ENCODE results near the gene SH2D3C. TPM values are rescaled to one million over a fixed set of nuclear protein-coding genes. Genes with fewer than 3 reads are reported as not detected.

SH2D3C gene
- total and polyA plus RNA-seq, 2 of the 4 experiments (the other 2 are of a cell fraction): under 0.01 to 0.24 TPM

DNA sequence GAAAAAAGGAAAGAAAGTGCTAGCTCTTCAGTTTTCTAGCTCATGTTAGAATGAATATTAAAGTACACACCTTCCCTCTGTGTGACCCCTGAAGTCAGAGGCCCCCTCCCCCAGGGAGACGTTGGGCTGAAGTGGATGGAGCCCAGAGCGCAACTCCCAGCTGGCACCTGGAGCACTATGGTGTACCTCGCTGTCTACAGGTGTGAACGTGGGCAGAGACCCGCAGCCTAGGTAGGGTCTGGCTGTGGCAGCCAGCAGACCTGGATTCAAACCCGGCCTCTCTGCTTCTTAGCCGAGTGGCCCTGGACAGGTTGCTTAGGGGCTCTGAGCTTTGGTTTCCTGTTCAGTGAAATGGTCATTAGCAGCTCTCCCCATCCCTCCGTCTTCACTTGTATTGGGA, 49.7 kb downstream of the SH2D3C start:
- H3K18ac ChIP-seq (ENCODE audit: low read depth, low read length): no peak overlapping the region
- H2AK5ac ChIP-seq (ENCODE audit: low read depth, low read length): no peak overlapping the region
- no peak overlapping the region for H2AFZ ChIP-seq (replicated peaks; ENCODE audit: low read length, poor library complexity)
- no peaks in the 10 kb centered on the region for H3K9me1 ChIP-seq (ENCODE audit: insufficient read depth, low read length)
- no peak overlapping the region for H2BK20ac ChIP-seq (ENCODE audit: low read depth, low read length)
- H3K4me3 ChIP-seq (ENCODE audit: insufficient read depth, low read depth, low read length): no peak overlapping the region
- H3K23ac ChIP-seq (ENCODE audit: low read depth, low read length): no peak overlapping the region
- dilution Hi-C loops (cut with HindIII; ENCODE audit: low sequenced_read_pairs, unreplicated experiment): no loop called here
- in situ Hi-C loops (cut with MboI; ENCODE audit: low sequenced_read_pairs): no loop called here
- H3K27me3 ChIP-seq (ENCODE audit: control insufficient read depth, insufficient read depth, low read length): no peaks in the 10 kb centered on the region
- no peak overlapping the region for H3K9ac ChIP-seq (ENCODE audit: low read depth, low read length)
- no peak overlapping the region for H3K4ac ChIP-seq (ENCODE audit: low read depth, low read length)
- H2AK9ac ChIP-seq (replicated peaks; ENCODE audit: low read depth, low read length, poor library complexity): no peak overlapping the region
- no peak overlapping the region for H4K8ac ChIP-seq (ENCODE audit: low read depth in 2 of 2, low read length in 2 of 2)
- no peak overlapping the region for H3K4me2 ChIP-seq (ENCODE audit: low read depth, low read length)
- no peak overlapping the region for H4K5ac ChIP-seq (ENCODE audit: low read depth, low read length)
- H3K9me3 ChIP-seq (ENCODE audit: control insufficient read depth, insufficient read depth, low read length): no peaks in the 10 kb centered on the region
- no peak overlapping the region for H2BK120ac ChIP-seq (ENCODE audit: low read depth, low read length)
- no peak overlapping the region for H2BK5ac ChIP-seq (ENCODE audit: low read depth, low read length, poor library complexity, severe bottlenecking)
- ATAC-seq (ENCODE audit: low read depth) (no peak), DNase-seq (no peak)
- intact Hi-C loops (cut with micrococcal nuclease): no loop called here
- H3K4me1 ChIP-seq (ENCODE audit: control insufficient read depth, insufficient read depth, low read length): no peaks in the 10 kb centered on the region
- TF ChIP-seq CHD1 (IDR thresholded peaks at IDR 0.05; ENCODE audit: low read depth, low read length): no peak
- no peak for TF ChIP-seq MAFK (IDR thresholded peaks at IDR 0.05; ENCODE audit: low read depth, low read length)
- TF ChIP-seq RFX5 (IDR thresholded peaks at IDR 0.05; ENCODE audit: low read depth, low read length): no peak
- TF ChIP-seq, protein P1, sequence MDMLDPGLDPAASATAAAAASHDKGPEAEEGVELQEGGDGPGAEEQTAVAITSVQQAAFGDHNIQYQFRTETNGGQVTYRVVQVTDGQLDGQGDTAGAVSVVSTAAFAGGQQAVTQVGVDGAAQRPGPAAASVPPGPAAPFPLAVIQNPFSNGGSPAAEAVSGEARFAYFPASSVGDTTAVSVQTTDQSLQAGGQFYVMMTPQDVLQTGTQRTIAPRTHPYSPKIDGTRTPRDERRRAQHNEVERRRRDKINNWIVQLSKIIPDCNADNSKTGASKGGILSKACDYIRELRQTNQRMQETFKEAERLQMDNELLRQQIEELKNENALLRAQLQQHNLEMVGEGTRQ (IDR thresholded peaks at IDR 0.05; ENCODE audit: low read depth, low read length): no peak
- TF ChIP-seq MAZ (IDR thresholded peaks at IDR 0.05; ENCODE audit: borderline replicate concordance, low read depth, low read length): no peak
- TF ChIP-seq, protein P2, sequence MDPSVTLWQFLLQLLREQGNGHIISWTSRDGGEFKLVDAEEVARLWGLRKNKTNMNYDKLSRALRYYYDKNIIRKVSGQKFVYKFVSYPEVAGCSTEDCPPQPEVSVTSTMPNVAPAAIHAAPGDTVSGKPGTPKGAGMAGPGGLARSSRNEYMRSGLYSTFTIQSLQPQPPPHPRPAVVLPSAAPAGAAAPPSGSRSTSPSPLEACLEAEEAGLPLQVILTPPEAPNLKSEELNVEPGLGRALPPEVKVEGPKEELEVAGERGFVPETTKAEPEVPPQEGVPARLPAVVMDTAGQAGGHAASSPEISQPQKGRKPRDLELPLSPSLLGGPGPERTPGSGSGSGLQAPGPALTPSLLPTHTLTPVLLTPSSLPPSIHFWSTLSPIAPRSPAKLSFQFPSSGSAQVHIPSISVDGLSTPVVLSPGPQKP (IDR thresholded peaks at IDR 0.05; ENCODE audit: borderline replicate concordance, low read depth, low read length): no peak
- TF ChIP-seq CEBPB (IDR thresholded peaks at IDR 0.05; ENCODE audit: low read depth, low read length): no peak
- TF ChIP-seq MXI1 (IDR thresholded peaks at IDR 0.05; ENCODE audit: borderline replicate concordance, low read depth, low read length): no peak
- no peak for TF ChIP-seq BHLHE40 (IDR thresholded peaks at IDR 0.05; ENCODE audit: low read depth, low read length)
- TF ChIP-seq POLR2A (IDR thresholded peaks at IDR 0.05; ENCODE audit: low read depth, low read length): no peak
- TF ChIP-seq SMC3 (IDR thresholded peaks at IDR 0.05; ENCODE audit: low read depth, low read length): no peak
- TF ChIP-seq, protein P3, sequence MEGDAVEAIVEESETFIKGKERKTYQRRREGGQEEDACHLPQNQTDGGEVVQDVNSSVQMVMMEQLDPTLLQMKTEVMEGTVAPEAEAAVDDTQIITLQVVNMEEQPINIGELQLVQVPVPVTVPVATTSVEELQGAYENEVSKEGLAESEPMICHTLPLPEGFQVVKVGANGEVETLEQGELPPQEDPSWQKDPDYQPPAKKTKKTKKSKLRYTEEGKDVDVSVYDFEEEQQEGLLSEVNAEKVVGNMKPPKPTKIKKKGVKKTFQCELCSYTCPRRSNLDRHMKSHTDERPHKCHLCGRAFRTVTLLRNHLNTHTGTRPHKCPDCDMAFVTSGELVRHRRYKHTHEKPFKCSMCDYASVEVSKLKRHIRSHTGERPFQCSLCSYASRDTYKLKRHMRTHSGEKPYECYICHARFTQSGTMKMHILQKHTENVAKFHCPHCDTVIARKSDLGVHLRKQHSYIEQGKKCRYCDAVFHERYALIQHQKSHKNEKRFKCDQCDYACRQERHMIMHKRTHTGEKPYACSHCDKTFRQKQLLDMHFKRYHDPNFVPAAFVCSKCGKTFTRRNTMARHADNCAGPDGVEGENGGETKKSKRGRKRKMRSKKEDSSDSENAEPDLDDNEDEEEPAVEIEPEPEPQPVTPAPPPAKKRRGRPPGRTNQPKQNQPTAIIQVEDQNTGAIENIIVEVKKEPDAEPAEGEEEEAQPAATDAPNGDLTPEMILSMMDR (conservative IDR thresholded peaks at IDR 0.05; ENCODE audit: low read depth, low read length): no peak
- no peak for TF ChIP-seq RAD21 (IDR thresholded peaks at IDR 0.05; ENCODE audit: low read length)
- no peak overlapping the region for H3K56ac ChIP-seq (ENCODE audit: extremely low read depth, insufficient read depth, low read length)
- CTCF ChIA-PET: no interaction called here
- no peak overlapping the region for H3K27ac ChIP-seq (ENCODE audit: insufficient read depth, low read length)
- H4K91ac ChIP-seq (ENCODE audit: insufficient read depth, low read depth, low read length): no peak overlapping the region
- H3K14ac ChIP-seq (replicated peaks; ENCODE audit: low read depth, low read length): no peak overlapping the region
- POLR2A ChIA-PET (ENCODE audit: unreplicated experiment): no interaction called here
- BruUV-seq (replicated peaks): no TSS peak
- H3K79me1 ChIP-seq (ENCODE audit: low read depth in 1 of 2, low read length in 2 of 2): peaks cover 2 to 3% of the 10 kb centered on the region in 2 experiments; a peak in 1 of 4 replicates
- no CpG with 5 or more reads among the region's 8 CpGs for WGBS, 2 experiments (ENCODE audit: extremely low coverage in 2 of 2, insufficient read length in 1 of 2)
- H3K36me3 ChIP-seq (ENCODE audit: control insufficient read depth, insufficient read depth, low read length): peaks cover 5% of the 10 kb centered on the region; the same call in 1 of the 2 replicates
- H4K20me1 ChIP-seq (ENCODE audit: insufficient read depth, low read length): no peaks in the 10 kb centered on the region
- H2BK15ac ChIP-seq (ENCODE audit: low read depth, low read length): no peak overlapping the region

All from IMR-90 (cell line).